C4-2B (cell line): ENCODE data around the gene ZP1.

Source experiments
- H3K27ac ChIP-seq: fragments of 450-650 bp; 2 replicates; pipeline ENCODE4 v1.5.1; 2017
- CTCF ChIP-seq: fragments of 450-650 bp; conservative IDR thresholded peaks from 2 replicates; pipeline ENCODE4 v1.5.1; 2017; ENCODE audit warnings: mild to moderate bottlenecking
- ZFX ChIP-seq: fragments of 450-650 bp; IDR thresholded peaks from 2 replicates; pipeline ENCODE4 v1.6.1; 2017

The ZP1 gene

GRCh38 chr11:60912851-60913528 is 45.6 kb downstream of the ZP1 start:
- TF ChIP-seq ZFX (no peak), CTCF (no peak)
- H3K27ac ChIP-seq: peak overlapping the region; percentile 90

DNA sequence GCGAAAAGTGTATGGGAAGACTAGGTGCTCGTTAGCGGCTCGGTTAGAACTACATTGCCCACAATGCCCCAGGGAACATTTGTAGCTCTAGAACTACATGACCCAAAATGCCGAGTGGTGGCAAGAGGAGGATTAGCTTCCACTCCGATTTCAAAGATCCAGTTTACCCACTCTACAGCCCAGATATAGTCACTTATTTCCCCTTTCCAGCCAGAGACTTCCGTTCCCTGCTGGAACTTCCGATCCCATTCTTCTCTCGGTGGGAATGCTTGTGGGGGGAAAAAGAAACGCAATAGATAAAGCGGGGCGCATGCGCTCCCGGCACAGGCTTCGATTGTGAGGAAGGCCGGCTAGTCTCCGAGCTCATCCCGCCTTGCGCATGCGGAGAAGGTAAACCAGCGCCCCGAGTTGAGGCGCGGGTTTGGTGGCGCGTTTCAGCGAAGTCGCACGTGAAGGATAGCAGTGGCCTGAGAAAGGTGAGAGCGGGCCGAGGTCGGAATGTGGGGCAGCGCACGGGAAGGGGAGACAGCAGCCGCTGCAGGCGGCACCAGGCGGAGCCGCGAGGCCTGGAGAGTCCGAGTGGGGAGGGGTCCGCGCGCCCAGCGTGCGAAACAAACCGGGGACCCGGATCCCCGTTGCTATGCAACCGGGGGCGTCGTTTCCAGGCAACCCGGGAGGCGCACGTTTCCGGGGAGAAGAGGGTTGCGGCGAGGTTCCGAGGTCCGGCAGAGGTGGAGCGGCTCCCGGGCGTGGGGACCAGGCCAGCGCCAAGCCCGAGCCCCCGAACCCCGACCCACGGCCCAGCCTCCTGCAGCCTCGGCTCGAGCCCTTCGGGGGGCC is 46.7 kb downstream of the ZP1 start, which contains the start of gene TMEM109:
TMEM109 (plus strand) TSS at position 366 of the 840 bp plus-strand sequence. CDS start 5,536 bp downstream, outside the sequence.
- TF ChIP-seq CTCF (no peak), ZFX (peak; percentile 84)
- H3K27ac ChIP-seq: peak within 1 kb of the TSS; percentile 90

DNA sequence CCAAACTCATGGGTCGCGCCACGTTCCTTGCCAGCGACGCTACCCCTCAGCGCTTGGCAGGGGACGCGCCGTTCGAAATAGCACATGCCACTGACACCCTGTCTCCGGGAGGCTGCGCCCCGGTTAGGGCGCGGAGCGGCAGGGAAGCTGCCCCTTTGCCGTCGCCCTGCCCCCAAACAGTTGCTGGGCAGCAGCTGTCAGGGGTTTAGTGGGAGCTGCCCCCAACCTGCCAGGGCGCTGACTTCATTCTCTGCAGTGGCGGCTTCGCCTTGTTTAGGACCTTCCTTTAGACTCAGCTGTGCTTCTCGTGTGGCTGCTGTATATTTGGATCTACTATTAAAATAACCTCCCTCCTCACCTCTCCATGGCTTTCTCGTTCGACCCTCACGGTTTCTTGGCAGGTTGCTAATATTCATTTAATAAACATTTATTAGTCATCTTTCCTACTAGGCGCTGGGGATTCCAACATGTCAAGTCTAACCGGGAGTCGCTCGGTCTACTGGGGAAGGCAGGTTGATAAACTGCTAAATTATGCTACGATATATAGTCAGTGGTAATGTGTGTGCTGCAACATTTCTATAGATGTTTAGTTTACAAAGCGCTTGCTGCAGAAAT is 47.4 kb downstream of the ZP1 start:
- H3K27ac ChIP-seq: peak overlapping the region; percentile 90

GRCh38 chr11:60915248-60915914 is 48.0 kb downstream of the ZP1 start:
- H3K27ac ChIP-seq: peak overlapping the region; percentile 90
- TF ChIP-seq CTCF (peak; percentile 56), ZFX (no peak)

More for the DNA sequence above, 47.4 kb downstream of the ZP1 start:
- TF ChIP-seq CTCF (no peak), ZFX (no peak)

GRCh38 chr11:60916669-60917206 is 49.4 kb downstream of the ZP1 start:
- H3K27ac ChIP-seq: no peak overlapping the region
- no peak for TF ChIP-seq ZFX
- no peak for TF ChIP-seq CTCF

- TF ChIP-seq ZFX (no peak), CTCF (no peak)
- no peak overlapping the region for H3K27ac ChIP-seq
Measured at GRCh38 chr11:60917267-60917666, 49.9 kb downstream of the ZP1 start.
